Hematopoietic multipotent progenitor cell treated with erythropoietin and hydrocortisone succinate and interleukin-3 and kit ligand, for 8 days (in vitro differentiated cells): Measurements from ENCODE around the gene RASA2.
"Not testable (repeated sequence)": the region's sequence is repeated elsewhere in the genome, so short reads cannot be mapped to it uniquely, and the experiment has no call there.

Experiments
- DNase-seq: peaks from one replicate; pipeline ENCODE4 v3.0.0-alpha.2; 2015

RASA2 gene

GRCh38 chr3:141499284-141499683, 12.5 kb downstream of the RASA2 start:
- DNase-seq: no peak

- no peak for DNase-seq
These were observed 13.1 kb downstream of the RASA2 start for GRCh38 chr3:141499965-141500364.

DNA sequence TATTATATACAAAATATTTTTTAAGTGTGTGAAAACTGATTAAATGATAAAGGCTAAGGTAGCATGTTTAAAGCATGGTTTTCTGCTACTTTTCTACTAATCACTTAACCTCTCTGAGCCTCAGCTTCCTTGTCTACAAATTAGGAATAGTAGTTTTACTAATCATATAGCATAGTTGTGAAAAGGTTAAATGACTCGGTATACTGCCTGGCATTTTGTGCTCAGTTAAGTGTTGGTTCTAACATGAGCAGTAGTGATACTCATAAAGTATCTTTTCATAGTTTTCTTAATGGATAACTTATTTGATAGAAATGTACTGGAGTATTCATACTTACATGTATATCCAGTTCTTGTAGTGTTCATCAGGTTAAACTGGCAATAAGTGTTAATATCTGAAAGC, 13.6 kb downstream of the RASA2 start:
- DNase-seq: no peak

GRCh38 chr3:141505166-141505565, 18.3 kb downstream of the RASA2 start:
- DNase-seq: no peak

DNA sequence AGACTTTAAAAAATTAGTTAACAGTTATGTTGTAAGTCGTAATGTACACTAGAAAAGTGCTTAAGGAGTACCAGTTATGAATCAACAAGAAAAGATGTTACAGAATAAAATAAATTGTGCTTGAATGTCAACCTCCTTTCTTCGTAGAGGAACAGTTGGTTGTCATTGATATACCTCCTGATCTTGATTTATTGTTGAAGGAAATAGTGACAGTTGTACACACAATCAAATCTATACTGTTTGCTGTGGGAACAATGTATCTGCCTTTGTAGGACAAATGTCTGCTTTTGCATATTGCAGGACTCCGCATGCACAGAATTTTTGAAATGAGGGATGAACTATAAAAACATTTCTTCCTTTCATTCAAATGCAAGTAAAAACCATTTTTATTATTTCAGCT, 19.2 kb downstream of the RASA2 start:
- no peak for DNase-seq

GRCh38 chr3:141507392-141508066, 20.7 kb downstream of the RASA2 start:
- no peak for DNase-seq

- DNase-seq: no peak
These were observed 21.2 kb downstream of the RASA2 start for GRCh38 chr3:141508067-141508436.

GRCh38 chr3:141511361-141511760, 24.5 kb downstream of the RASA2 start:
- no peak for DNase-seq

DNA sequence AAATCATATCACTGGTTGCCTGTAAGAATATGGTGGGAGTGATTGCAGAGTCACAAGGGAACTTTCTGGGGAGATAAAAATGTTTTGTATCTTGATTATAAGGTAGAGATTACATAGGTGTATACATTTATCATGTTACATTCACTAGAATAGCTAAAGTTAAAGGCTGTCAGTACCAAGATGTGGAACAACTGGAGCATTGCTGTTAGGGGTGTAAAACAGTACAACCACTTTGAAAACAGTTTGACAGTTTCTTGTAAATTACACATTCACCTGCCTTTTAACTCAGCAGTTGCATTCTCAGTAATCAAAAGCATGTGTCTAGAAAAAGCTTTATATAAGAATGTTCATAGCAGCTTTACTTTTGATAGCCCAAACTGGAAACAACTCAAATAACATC, 27.6 kb downstream of the RASA2 start:
- no peak for DNase-seq

DNA sequence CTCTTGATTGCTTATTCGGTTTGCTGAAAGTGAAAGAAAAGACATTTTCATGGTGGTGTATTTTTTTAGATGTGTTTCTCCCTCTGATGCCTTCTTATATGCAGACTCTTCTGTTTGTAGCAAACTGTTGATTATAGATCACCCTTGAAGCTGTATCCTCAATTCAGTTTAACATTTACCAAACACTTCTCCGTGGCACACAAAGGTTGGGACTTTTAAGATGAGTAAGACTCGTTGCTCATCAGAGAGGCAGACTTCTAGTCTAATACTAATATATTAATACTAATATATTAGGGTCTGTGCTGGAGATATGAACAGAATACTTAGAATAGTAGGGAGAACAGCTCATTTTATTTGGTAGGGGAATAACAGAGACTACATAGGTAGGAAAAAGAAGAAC, 32.8 kb downstream of the RASA2 start:
- DNase-seq: no peak

DNA sequence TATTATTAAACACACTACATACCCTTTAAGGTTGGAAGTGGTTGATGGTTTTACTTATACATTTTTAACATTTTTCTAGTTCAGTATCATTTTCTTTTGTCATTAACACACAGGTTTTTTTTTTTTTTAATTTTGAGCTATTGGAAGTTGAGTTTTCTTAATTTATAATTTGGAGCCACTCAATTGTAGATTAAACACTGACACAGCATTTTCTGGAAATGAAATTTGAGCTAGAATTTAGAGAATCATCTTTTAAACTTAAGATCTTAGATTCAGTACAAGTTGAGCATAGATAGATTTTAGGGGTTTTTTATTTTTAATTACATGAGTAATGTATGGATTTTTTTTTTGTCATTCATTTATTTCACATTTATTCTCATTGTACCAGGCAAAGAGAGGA, 35.0 kb downstream of the RASA2 start:
- no peak for DNase-seq

DNA sequence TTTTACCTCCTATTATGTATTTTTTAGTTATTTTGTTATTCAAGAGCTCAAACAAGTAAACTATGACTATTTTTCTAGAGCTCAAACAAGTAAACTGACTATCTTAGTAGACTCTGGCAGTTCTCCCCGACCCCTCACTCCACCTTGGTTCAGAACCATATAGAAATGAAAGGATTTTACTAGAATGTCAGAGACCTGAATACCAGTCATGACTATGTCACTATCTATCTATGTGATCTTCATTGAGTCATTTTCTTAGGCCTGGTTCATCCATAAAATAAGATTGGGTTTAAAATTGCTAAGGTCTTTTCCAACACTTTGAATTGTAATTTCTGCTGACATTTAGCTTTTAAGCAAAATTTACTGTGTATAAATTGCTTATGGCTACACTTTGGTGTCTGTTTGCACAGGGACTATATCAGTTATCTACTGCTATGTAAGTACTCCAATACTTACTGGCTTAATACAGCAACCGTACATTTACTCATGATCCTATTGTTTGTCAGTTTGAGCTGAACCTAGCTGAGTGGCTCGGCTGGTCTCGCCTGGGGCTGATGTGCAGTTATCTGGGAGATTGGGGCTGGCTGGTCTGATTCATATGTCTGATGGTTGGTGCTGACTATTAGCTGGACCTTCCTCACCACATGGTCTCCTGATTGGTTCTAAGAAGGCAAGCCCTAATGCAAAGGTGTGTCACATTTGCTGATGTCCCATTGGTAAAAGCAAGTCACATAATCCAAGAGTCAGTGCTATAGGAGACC, 37.0 kb downstream of the RASA2 start:
- DNase-seq: no peak

- DNase-seq: no peak
These were observed 38.2 kb downstream of the RASA2 start for GRCh38 chr3:141524988-141525387.

DNA sequence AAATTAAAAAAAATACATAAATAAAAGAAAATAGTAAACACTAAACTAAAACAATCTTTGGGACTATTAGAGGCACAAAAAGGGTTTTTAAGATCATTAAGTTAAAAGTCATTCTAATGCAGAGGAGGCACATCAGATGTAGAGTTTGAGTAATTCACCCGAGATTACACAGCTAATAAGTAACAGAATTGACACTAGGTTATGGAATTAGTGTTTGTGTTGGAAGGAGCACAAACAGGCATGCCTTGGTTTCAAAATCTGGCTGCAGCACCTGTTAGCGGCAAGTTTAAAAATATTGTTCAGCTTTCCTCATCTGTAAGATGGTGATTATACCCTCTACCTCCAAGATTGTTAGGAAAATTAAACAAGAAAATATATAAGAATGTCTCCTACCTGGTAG, 39.0 kb downstream of the RASA2 start:
- DNase-seq: no peak

DNA sequence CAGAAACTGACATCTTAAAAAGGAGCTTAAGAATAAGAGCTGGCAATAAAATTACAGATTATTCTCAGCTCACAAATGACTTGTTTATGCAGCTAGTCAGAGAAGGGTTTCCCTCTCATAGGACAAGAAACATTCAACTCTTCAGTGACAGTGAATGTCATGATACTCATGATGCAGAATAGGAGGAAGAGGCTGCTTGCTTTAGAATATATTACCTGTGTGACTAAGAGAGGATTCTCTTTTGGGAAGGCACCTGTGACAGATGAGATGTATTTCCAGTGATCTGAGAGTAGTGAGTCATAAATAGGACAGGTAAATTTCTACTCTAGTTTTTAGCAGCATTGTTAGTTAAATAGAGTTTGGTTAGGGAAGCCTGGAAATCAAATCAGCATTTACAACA, 39.9 kb downstream of the RASA2 start:
- DNase-seq: no peak

DNA sequence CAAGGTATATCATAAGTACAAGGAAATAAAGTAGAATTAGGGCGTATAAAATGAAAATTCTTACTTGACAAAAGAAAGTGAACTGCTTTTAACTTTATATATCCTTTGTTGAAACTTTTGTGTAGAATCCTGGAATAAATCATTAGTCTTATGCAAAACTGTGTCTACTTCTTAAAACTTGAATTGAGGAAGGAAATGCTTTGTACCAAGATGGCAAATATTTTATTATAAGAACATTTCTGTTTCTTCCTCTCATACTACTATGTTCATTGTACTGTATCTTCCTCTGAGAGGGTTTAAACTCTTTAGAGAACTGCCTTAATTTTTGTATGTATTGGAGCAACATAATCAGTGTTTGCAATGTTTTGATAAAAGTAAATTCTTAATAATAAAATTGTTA, 42.0 kb downstream of the RASA2 start:
- DNase-seq: no peak

DNA sequence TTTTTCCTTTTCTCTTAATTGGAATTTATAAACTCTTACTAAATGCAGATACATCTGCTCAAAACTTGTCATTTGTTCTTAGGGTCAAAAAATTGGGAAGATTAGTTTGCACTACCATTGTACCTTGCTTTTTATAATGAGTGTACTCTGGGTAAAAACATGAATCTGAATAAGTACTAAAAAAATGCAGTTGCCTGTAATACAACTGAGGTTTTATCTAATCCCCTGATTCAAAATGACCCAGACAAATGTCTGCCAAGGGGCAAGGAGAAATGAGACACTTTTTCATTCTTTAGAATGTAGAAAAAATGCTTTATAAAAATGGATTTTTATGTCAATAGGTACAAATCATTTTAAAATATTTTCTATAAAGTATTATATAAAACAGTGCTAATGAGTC, 42.4 kb downstream of the RASA2 start:
- DNase-seq: no peak

GRCh38 chr3:141529717-141530414, 43.0 kb downstream of the RASA2 start:
- no peak for DNase-seq

GRCh38 chr3:141530415-141530768, 43.6 kb downstream of the RASA2 start:
- DNase-seq: no peak

GRCh38 chr3:141532609-141533008, 45.8 kb downstream of the RASA2 start:
- no peak for DNase-seq

DNA sequence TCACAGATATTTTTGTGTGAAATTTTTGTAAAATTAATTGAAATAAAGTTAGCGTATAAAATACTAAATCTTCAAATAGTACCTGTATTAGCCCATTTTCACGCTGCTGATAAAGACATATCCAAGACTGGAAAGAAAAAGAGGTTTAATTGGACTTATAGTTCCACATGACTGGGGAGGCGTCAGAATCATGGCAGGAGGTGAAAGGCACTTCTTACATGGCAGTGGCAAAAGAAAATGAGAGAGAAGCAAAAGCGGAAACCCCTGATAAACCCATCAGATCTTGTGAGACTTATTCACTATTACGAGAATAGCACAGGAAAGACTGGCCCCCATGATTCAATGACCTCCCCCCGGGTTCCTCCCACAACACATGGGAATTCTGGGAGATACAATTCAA, 49.2 kb downstream of the RASA2 start:
- DNase-seq: not testable (repeated sequence)

GRCh38 chr3:141537856-141538255, 51.0 kb downstream of the RASA2 start:
- DNase-seq: no peak

- no peak for DNase-seq
These were observed 51.9 kb downstream of the RASA2 start for GRCh38 chr3:141538568-141539240.
